ENCODE data around the gene AXIN1.

The AXIN1 gene

GRCh38 chr16:374616-374926, 22.0 kb upstream of the AXIN1 start:
- no peaks in the 10 kb centered on the region for H3K79me2 ChIP-seq
- H3K27me3 ChIP-seq (ENCODE audit: control insufficient read depth, insufficient read depth, low read length) = no peaks in the 10 kb centered on the region
- no peaks in the 10 kb centered on the region for H3K36me3 ChIP-seq (ENCODE audit: control insufficient read depth, insufficient read depth, low read length)
- H3K4me1 ChIP-seq = peaks cover 11% of the 10 kb centered on the region
- H3K27ac ChIP-seq = no peak overlapping the region
- no peak overlapping the region for H3K9ac ChIP-seq
- H2AFZ ChIP-seq = no peak overlapping the region
- no peak for TF ChIP-seq CTCF (IDR thresholded peaks at IDR 0.05)
- no peaks in the 10 kb centered on the region for H3K9me3 ChIP-seq (ENCODE audit: control insufficient read depth, low read length)
- no peak overlapping the region for H3K4me3 ChIP-seq (ENCODE audit: low read depth, low read length)
- H3K4me2 ChIP-seq (ENCODE audit: low read length) = no peak overlapping the region

- Histone ChIP-seq H3K4me2 (ENCODE audit: low read length) (no peak overlapping the region), H3K4me1 (peaks cover 9% of the 10 kb centered on the region), H3K27me3 (ENCODE audit: control insufficient read depth, insufficient read depth, low read length) (no peaks in the 10 kb centered on the region), H2AFZ (no peak overlapping the region), H3K9ac (no peak overlapping the region), H3K36me3 (ENCODE audit: control insufficient read depth, insufficient read depth, low read length) (no peaks in the 10 kb centered on the region), H3K9me3 (ENCODE audit: control insufficient read depth, low read length) (no peaks in the 10 kb centered on the region), H3K4me3 (ENCODE audit: low read depth, low read length) (no peak overlapping the region), H3K79me2 (no peaks in the 10 kb centered on the region), H3K27ac (no peak overlapping the region)
- no peak for TF ChIP-seq CTCF (IDR thresholded peaks at IDR 0.05)
Observed at GRCh38 chr16:373848-374615, 21.5 kb upstream of the AXIN1 start.

GRCh38 chr16:373020-373598, 20.6 kb upstream of the AXIN1 start:
- Histone ChIP-seq H2AFZ (no peak overlapping the region), H3K4me2 (ENCODE audit: low read length) (no peak overlapping the region), H3K9me3 (ENCODE audit: control insufficient read depth, low read length) (no peaks in the 10 kb centered on the region), H3K27ac (no peak overlapping the region), H3K9ac (no peak overlapping the region), H3K4me3 (ENCODE audit: low read depth, low read length) (no peak overlapping the region), H3K4me1 (peaks cover 9% of the 10 kb centered on the region), H3K27me3 (ENCODE audit: control insufficient read depth, insufficient read depth, low read length) (no peaks in the 10 kb centered on the region), H3K79me2 (no peaks in the 10 kb centered on the region), H3K36me3 (ENCODE audit: control insufficient read depth, insufficient read depth, low read length) (no peaks in the 10 kb centered on the region)
- no peak for TF ChIP-seq CTCF (IDR thresholded peaks at IDR 0.05)

GRCh38 chr16:372302-372983, 19.9 kb upstream of the AXIN1 start:
- Histone ChIP-seq H3K9me3 (ENCODE audit: control insufficient read depth, low read length) (no peaks in the 10 kb centered on the region), H3K9ac (no peak overlapping the region), H3K27me3 (ENCODE audit: control insufficient read depth, insufficient read depth, low read length) (no peaks in the 10 kb centered on the region), H3K4me1 (peaks cover 9% of the 10 kb centered on the region), H3K27ac (no peak overlapping the region), H3K4me3 (ENCODE audit: low read depth, low read length) (no peak overlapping the region), H2AFZ (no peak overlapping the region), H3K36me3 (ENCODE audit: control insufficient read depth, insufficient read depth, low read length) (no peaks in the 10 kb centered on the region), H3K79me2 (no peaks in the 10 kb centered on the region), H3K4me2 (ENCODE audit: low read length) (no peak overlapping the region)
- TF ChIP-seq CTCF (IDR thresholded peaks at IDR 0.05) = no peak

All from parathyroid adenoma (tissue), 2 donors.